HCT116 (cell line): ENCODE measurements around the gene ARL6IP4. TPM values are rescaled to one million over a fixed set of nuclear protein-coding genes. Genes with fewer than 3 reads are reported as not detected.

Experiments
- ATAC-seq: fragments of 200-7000 bp; cut with Tn5 transposase; 2 replicates; pipeline ENCODE4 v1.9.1; 2020; ENCODE audit warnings: mild to moderate bottlenecking, moderate library complexity
- Bru-seq: library from RNA; stranded (reverse); fragments of 400-500 nt; gene quantifications from one replicate; lab custom pipeline; 2021; lab: Mats Ljungman, UMichigan
- BruChase-seq, 2 experiments: library from RNA; stranded (reverse); fragments of 400-500 nt; gene quantifications; one replicate each; lab custom pipeline; 2021; lab: Mats Ljungman, UMichigan
- BruUV-seq: library from RNA; stranded (reverse); fragments of 400-500 nt; replicated peaks from 2 replicates; lab custom pipeline; 2021; lab: Mats Ljungman, UMichigan
- CTCF ChIA-PET: fragments of 300-600 bp; sonication (Branson Sonifier 250); formaldehyde crosslinking; loops from one replicate; lab custom pipeline; 2021; ENCODE audit warnings: antibody characterized with exemption; lab: Charles Lee
- POLR2A ChIA-PET: fragments of 300-600, 350-600 bp; sonication (Branson Sonifier 250); formaldehyde crosslinking; loops from one replicate; lab custom pipeline; 2021; ENCODE audit warnings: antibody characterized with exemption; lab: Charles Lee
- RAD21 ChIA-PET, 2 experiments: fragments of 300-600 bp; sonication (Branson Sonifier 250); formaldehyde crosslinking; loops; one replicate each; lab custom pipeline; 2023; ENCODE audit warnings: low total read pairs in 2 of 2; ENCODE audit not compliant: uncharacterized antibody in 2 of 2, unreplicated experiment in 2 of 2, low non-redundant PET in 1 of 2; lab: Charles Lee
- DNase-seq: peaks from one replicate; pipeline ENCODE4 v3.0.0-alpha.2; 2010; ENCODE audit warnings: low read depth, low spot score
- H2AFZ ChIP-seq: fragments of 200-600 bp; shearing (Covaris generic), sonication (generic); 2 replicates; pipeline ENCODE4 v1.6.1; 2017; ENCODE audit warnings: low read depth, mixed run types, mixed read lengths, antibody characterized with exemption, low read length; ENCODE audit not compliant: poor library complexity, severe bottlenecking
- H3K27ac ChIP-seq: 2 replicates; pipeline ENCODE4 v1.5.1; 2012; ENCODE audit warnings: low read depth, low read length
- H3K27me3 ChIP-seq: fragments of 200-600 bp; sonication (generic); 2 replicates; pipeline ENCODE4 v1.6.1; 2016; ENCODE audit warnings: mixed run types, low read length, mixed read lengths; ENCODE audit not compliant: insufficient read depth
- H3K36me3 ChIP-seq, 2 experiments: fragments of 200-500 bp in 1 of 2; fragments of 200-600 bp in 1 of 2; sonication (Bioruptor generic) in 1 of 2; sonication (generic) in 1 of 2; 2 replicates each; pipeline versions ENCODE4 v1.5.1 to v1.6.1; 2014 to 2016; ENCODE audit warnings: low read length in 2 of 2, inconsistent platforms in 1 of 2, mixed read lengths in 1 of 2, mixed run types in 1 of 2; ENCODE audit not compliant: insufficient read depth in 2 of 2, control insufficient read depth in 1 of 2
- H3K4me1 ChIP-seq, 2 experiments: fragments of 200-600 bp in 1 of 2; sonication (generic) in 1 of 2; 2 replicates each; pipeline versions ENCODE4 v1.5.1 to v1.6.1; 2012 to 2017; ENCODE audit warnings: low read length in 2 of 2, inconsistent platforms in 1 of 2, mild to moderate bottlenecking in 1 of 2, mixed read lengths in 1 of 2, mixed run types in 1 of 2, moderate library complexity in 1 of 2; ENCODE audit not compliant: insufficient read depth in 2 of 2, control insufficient read depth in 1 of 2
- H3K4me2 ChIP-seq: fragments of 200-600 bp; sonication (generic); 2 replicates; pipeline ENCODE4 v1.6.1; 2017; ENCODE audit warnings: mixed run types, low read length, mixed read lengths
- H3K4me3 ChIP-seq, 2 experiments: fragments of 200-600 bp in 1 of 2; sonication (generic) in 1 of 2; replicated peaks in 1 of 2; 2 replicates each; pipeline ENCODE4 v1.5.1; 2011 to 2016; ENCODE audit warnings: low read length in 2 of 2, control low read depth in 1 of 2, low read depth in 1 of 2, mild to moderate bottlenecking in 1 of 2, mixed read lengths in 1 of 2, mixed run types in 1 of 2
- H3K79me2 ChIP-seq: fragments of 200-600 bp; sonication (generic); 2 replicates; pipeline ENCODE4 v1.6.1; 2017; ENCODE audit warnings: mild to moderate bottlenecking, mixed run types, low read length, moderate library complexity, mixed read lengths; ENCODE audit not compliant: insufficient read depth
- H3K9ac ChIP-seq: fragments of 200-600 bp; sonication (generic); 2 replicates; pipeline ENCODE4 v1.6.1; 2016; ENCODE audit warnings: low read length, mixed read lengths
- H3K9me2 ChIP-seq: fragments of 200-600 bp; sonication (generic), shearing (Covaris generic); 2 replicates; pipeline ENCODE4 v1.6.1; 2017; ENCODE audit warnings: mixed run types, mild to moderate bottlenecking, moderate library complexity; ENCODE audit not compliant: insufficient read depth
- H3K9me3 ChIP-seq, 2 experiments: fragments of 200-500 bp in 1 of 2; fragments of 200-600 bp in 1 of 2; sonication (Bioruptor generic) in 1 of 2; sonication (generic) in 1 of 2; 2 replicates each; pipeline ENCODE4 v1.6.1; 2014 to 2017; ENCODE audit warnings: low read length in 2 of 2, mixed read lengths in 2 of 2, inconsistent platforms in 1 of 2, low read depth in 1 of 2, mild to moderate bottlenecking in 1 of 2, mixed run types in 1 of 2, moderate library complexity in 1 of 2; ENCODE audit not compliant: control insufficient read depth in 1 of 2, insufficient read depth in 1 of 2
- H4K20me1 ChIP-seq: fragments of 200-600 bp; sonication (generic), shearing (Covaris generic); 2 replicates; pipeline ENCODE4 v1.6.1; 2017; ENCODE audit warnings: mixed run types, mild to moderate bottlenecking, moderate library complexity; ENCODE audit not compliant: insufficient read depth
- ATF3 ChIP-seq: IDR thresholded peaks from 2 replicates; pipeline ENCODE4 v1.6.1; 2012
- ELF1 ChIP-seq: IDR thresholded peaks from 2 replicates; pipeline ENCODE4 v1.6.1; 2012; ENCODE audit warnings: low read depth, borderline replicate concordance
- EZH2 ChIP-seq: fragments of 200-600 bp; sonication (generic); IDR thresholded peaks from 2 replicates; pipeline ENCODE4 v1.6.1; 2017; ENCODE audit warnings: antibody characterized with exemption, mixed run types
- EZH2phosphoT487 ChIP-seq: fragments of 200-600 bp; IDR thresholded peaks from 2 replicates; pipeline ENCODE4 v1.6.1; 2018; ENCODE audit warnings: antibody characterized with exemption, borderline replicate concordance
- FOSL1 ChIP-seq: IDR thresholded peaks from 2 replicates; pipeline ENCODE4 v1.6.1; 2012; ENCODE audit warnings: low read depth
- JUND ChIP-seq: IDR thresholded peaks from 2 replicates; pipeline ENCODE4 v1.6.1; 2012
- POLR2AphosphoS5 ChIP-seq: IDR thresholded peaks from 2 replicates; pipeline ENCODE4 v1.6.1; 2011; ENCODE audit warnings: mild to moderate bottlenecking, low read depth, low read length, moderate library complexity
- SIN3A ChIP-seq: IDR thresholded peaks from 2 replicates; pipeline ENCODE4 v1.6.1; 2012; ENCODE audit warnings: low read depth
- YY1 ChIP-seq: IDR thresholded peaks from 2 replicates; pipeline ENCODE4 v1.6.1; 2011; ENCODE audit warnings: low read length, low read depth, moderate library complexity, mild to moderate bottlenecking; ENCODE audit not compliant: insufficient replicate concordance; ENCODE audit errors: extremely low read depth
- ZFX ChIP-seq: fragments of 450-650 bp; IDR thresholded peaks from 2 replicates; pipeline ENCODE4 v1.6.1; 2017
- ZNF274 ChIP-seq: fragments of 200-500 bp; sonication (Bioruptor generic); IDR thresholded peaks from 2 replicates; pipeline ENCODE4 v1.6.1; 2014; ENCODE audit warnings: mild to moderate bottlenecking, low read depth, low read length, inconsistent platforms
- intact Hi-C: fragments of 100-400 bp; cut with micrococcal nuclease; formaldehyde crosslinking; loops from 2 replicates; pipeline ENCODE4 v1.10.0; 2022
- long read RNA-seq: library from polyadenylated mRNA; unstranded; transcript quantifications from one replicate; pipeline ENCODE4 v2.0.0, GENCODE V29; 2021; ENCODE audit not compliant: unreplicated experiment
- polyA plus RNA-seq: library from polyadenylated mRNA; unstranded; fragments of >200 nt; gene quantifications from 2 replicates; pipeline ENCODE4 v1.2.1, GENCODE V29; 2012; ENCODE audit warnings: missing spikeins
- total RNA-seq: library from RNA; stranded (reverse); gene quantifications from one replicate; pipeline ENCODE4 v1.2.1, GENCODE V29; 2021; ENCODE audit not compliant: unreplicated experiment
- TF ChIP-seq, protein P1 (sequence below): IDR thresholded peaks from 2 replicates; pipeline ENCODE4 v1.6.1; 2011; ENCODE audit warnings: mild to moderate bottlenecking, low read length, moderate library complexity; ENCODE audit not compliant: insufficient replicate concordance; ENCODE audit errors: extremely low read depth

ARL6IP4 gene
- total RNA-seq (128 TPM), Bru-seq, nascent RNA (percentile 76 among the genes with signal in this experiment), BruChase-seq, experiment 1, labeled RNA remaining after a 6-hour chase (percentile 46 among the genes with signal in this experiment), BruChase-seq, experiment 2, labeled RNA remaining after a 2-hour chase (percentile 42 among the genes with signal in this experiment)
- 178 and 187 TPM in 2 replicates for polyA plus RNA-seq
- long read RNA-seq, transcript ARL6IP4-220 (6 exons, 1,591 nt) = major isoform, 17 of 182 reads
- long read RNA-seq, transcript ARL6IP4-214 (5 exons, 1,273 nt) = minor isoform, 14 of 182 reads
- long read RNA-seq, transcript ARL6IP4-210 (6 exons, 1,491 nt) = major isoform, 17 of 182 reads
- long read RNA-seq, transcript ARL6IP4-201 (6 exons, 1,644 nt) = minor isoform, 10 of 182 reads
- long read RNA-seq, partial matches to known transcripts = 71 of 182 reads
- long read RNA-seq, other reads (novel, unspliced or antisense) = 43 of 182 reads

GRCh38 chr12:122980183-122981035, at the start of gene ARL6IP4:
TSS of gene ARL6IP4 (plus strand) at chr12:122980681. CDS start at chr12:122981140, 459 bp downstream.
- no peaks in the 10 kb centered on the region for H3K27me3 ChIP-seq
- peaks cover 44% of the 10 kb centered on the region for H3K79me2 ChIP-seq
- H3K9me3 ChIP-seq = no peaks in the 10 kb centered on the region
- H3K9ac ChIP-seq = peak within 1 kb of the TSS; percentile 92
- DNase-seq = no peak
- H3K36me3 ChIP-seq = peaks cover 2 to 7% of the 10 kb centered on the region in 2 experiments; a peak in 3 of 4 replicates
- CTCF ChIA-PET = no interaction called here
- no peak for TF ChIP-seq ATF3
- TF ChIP-seq ZFX = peak; percentile 93
- TF ChIP-seq POLR2AphosphoS5 = peak; percentile 72
- TF ChIP-seq YY1 = peak; percentile 53
- peak within 1 kb of the TSS; percentile 88 for H3K27ac ChIP-seq
- RAD21 ChIA-PET = no interaction called here
- H2AFZ ChIP-seq = no peak within 1 kb of the TSS
- TSS peak; percentile 32 for BruUV-seq
- H4K20me1 ChIP-seq = no peaks in the 10 kb centered on the region
- POLR2A ChIA-PET = interaction anchor here (0.8 to 1.0 kb wide), 2 partner anchors 9 to 253 kb away, joined by 3 to 4 read pairs; partner anchors contain the start of genes MPHOSPH9 and MTRFR
- peaks cover 21 to 33% of the 10 kb centered on the region in 2 experiments for H3K4me1 ChIP-seq
- peak; percentile 72 for ATAC-seq
- H3K4me3 ChIP-seq = peak within 1 kb of the TSS; percentile 90 to 91
- H3K4me2 ChIP-seq = peak within 1 kb of the TSS; percentile 100
- intact Hi-C loops = no loop called here
- H3K9me2 ChIP-seq = no peaks in the 10 kb centered on the region

DNA sequence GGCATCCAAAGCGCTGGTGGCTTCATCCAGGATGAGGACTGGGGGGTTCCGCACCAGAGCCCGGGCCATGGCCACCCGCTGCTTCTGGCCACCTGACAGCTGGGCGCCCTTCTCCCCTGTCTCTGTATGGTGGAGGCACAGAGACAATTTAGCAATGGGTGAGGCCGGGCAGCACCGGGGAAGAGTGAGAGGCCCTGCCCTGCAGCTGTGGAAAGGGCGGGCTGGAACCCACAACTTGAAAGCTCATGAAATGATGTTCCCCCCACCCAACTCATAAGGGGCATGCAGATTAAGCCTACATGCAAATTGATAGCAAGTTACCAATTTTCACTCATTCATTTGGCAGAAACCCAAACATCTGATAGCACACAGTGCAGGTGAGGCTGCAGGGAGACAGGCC, 48.3 kb upstream of the ARL6IP4 start:
- TF ChIP-seq EZH2 (no peak), ZFX (no peak), ELF1 (no peak), YY1 (no peak), ZNF274 (no peak), EZH2phosphoT487 (no peak), FOSL1 (no peak), SIN3A (no peak), JUND (no peak), ATF3 (no peak)
- TF ChIP-seq, protein P1, sequence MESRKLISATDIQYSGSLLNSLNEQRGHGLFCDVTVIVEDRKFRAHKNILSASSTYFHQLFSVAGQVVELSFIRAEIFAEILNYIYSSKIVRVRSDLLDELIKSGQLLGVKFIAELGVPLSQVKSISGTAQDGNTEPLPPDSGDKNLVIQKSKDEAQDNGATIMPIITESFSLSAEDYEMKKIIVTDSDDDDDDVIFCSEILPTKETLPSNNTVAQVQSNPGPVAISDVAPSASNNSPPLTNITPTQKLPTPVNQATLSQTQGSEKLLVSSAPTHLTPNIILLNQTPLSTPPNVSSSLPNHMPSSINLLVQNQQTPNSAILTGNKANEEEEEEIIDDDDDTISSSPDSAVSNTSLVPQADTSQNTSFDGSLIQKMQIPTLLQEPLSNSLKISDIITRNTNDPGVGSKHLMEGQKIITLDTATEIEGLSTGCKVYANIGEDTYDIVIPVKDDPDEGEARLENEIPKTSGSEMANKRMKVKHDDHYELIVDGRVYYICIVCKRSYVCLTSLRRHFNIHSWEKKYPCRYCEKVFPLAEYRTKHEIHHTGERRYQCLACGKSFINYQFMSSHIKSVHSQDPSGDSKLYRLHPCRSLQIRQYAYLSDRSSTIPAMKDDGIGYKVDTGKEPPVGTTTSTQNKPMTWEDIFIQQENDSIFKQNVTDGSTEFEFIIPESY = no peak
- TF ChIP-seq, all 23 proteins: peak for 0
- H3K9me2 ChIP-seq = no peaks in the 10 kb centered on the region
- no peaks in the 10 kb centered on the region for H3K79me2 ChIP-seq
- no TSS peak for BruUV-seq
- H3K4me1 ChIP-seq = peaks cover 0 to 4% of the 10 kb centered on the region in 2 experiments; a peak in 1 of 4 replicates
- no peak overlapping the region for H3K27ac ChIP-seq
- ChIA-PET RAD21 (no interaction called here), POLR2A (no interaction called here), CTCF (no interaction called here)
- no peaks in the 10 kb centered on the region for H3K36me3 ChIP-seq
- no peaks in the 10 kb centered on the region for H3K27me3 ChIP-seq
- ATAC-seq (no peak), DNase-seq (no peak)
- H4K20me1 ChIP-seq = no peaks in the 10 kb centered on the region
- no peak overlapping the region for H3K9ac ChIP-seq
- H3K9me3 ChIP-seq = no peaks in the 10 kb centered on the region
- H3K4me3 ChIP-seq = no peak overlapping the region
- H3K4me2 ChIP-seq = no peak overlapping the region
- H2AFZ ChIP-seq = no peak overlapping the region
- intact Hi-C loops = no loop called here
